GM12874 (cell line): Measurements from ENCODE around the gene LAPTM4A.

Source experiments
- TF ChIP-seq, protein P1 (sequence below): IDR thresholded peaks from 2 replicates; pipeline ENCODE4 v1.5.1; 2011; ENCODE audit warnings: low read depth, mild to moderate bottlenecking, control low read depth, low read length, moderate library complexity; ENCODE audit not compliant: insufficient read depth

The LAPTM4A gene

GRCh38 chr2:20051532-20052228 lies at the start of gene LAPTM4A:
Gene LAPTM4A (minus strand): TSS chr2:20051628. CDS start chr2:20051520, 108 bp downstream.
- TF ChIP-seq, protein P1, sequence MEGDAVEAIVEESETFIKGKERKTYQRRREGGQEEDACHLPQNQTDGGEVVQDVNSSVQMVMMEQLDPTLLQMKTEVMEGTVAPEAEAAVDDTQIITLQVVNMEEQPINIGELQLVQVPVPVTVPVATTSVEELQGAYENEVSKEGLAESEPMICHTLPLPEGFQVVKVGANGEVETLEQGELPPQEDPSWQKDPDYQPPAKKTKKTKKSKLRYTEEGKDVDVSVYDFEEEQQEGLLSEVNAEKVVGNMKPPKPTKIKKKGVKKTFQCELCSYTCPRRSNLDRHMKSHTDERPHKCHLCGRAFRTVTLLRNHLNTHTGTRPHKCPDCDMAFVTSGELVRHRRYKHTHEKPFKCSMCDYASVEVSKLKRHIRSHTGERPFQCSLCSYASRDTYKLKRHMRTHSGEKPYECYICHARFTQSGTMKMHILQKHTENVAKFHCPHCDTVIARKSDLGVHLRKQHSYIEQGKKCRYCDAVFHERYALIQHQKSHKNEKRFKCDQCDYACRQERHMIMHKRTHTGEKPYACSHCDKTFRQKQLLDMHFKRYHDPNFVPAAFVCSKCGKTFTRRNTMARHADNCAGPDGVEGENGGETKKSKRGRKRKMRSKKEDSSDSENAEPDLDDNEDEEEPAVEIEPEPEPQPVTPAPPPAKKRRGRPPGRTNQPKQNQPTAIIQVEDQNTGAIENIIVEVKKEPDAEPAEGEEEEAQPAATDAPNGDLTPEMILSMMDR, result no peak

DNA sequence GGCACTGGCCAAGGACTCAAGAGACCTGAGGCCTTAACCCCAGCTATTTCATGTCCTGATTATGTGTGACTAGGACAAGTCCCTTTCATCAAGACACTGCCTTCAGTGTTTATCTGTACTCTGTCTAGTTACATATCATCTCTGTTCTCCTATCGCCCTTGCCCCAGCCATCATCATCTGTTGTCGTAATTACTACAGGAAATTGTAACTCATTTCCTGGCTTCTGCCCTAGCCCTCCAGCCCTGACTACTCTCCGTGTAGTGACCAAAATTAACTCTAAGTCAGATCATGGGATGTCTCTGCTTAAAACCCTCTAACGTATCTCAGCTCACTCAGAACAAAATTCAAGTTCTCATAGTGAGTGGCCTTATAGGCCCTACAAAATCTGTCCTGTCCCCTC lies 49.3 kb upstream of the LAPTM4A start:
- TF ChIP-seq, protein P1, result no peak

GRCh38 chr2:20099780-20100179 lies 48.4 kb upstream of the LAPTM4A start:
- TF ChIP-seq, protein P1, result no peak

GRCh38 chr2:20097889-20098714 lies 46.7 kb upstream of the LAPTM4A start:
- TF ChIP-seq, protein P1, result peak; percentile 91

DNA sequence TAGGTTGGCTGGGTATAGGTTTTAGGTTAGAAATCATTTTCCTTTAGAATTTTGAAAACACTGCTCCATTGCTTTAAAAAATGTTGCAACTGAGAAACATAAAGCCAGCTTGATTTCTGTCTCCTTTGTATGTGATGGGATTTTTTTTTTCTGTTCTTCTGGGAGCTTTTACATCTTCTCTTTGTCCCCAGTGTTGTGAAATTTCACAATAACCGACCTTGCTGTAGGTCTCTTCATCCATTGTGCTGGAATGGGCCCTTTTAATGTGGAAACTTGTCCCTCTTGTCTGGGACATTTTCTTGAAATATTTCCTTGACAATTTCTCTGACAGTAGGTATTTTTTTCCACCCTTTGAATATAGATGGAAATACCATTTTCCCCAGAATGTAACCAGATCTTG lies 44.0 kb upstream of the LAPTM4A start:
- TF ChIP-seq, protein P1, result no peak

DNA sequence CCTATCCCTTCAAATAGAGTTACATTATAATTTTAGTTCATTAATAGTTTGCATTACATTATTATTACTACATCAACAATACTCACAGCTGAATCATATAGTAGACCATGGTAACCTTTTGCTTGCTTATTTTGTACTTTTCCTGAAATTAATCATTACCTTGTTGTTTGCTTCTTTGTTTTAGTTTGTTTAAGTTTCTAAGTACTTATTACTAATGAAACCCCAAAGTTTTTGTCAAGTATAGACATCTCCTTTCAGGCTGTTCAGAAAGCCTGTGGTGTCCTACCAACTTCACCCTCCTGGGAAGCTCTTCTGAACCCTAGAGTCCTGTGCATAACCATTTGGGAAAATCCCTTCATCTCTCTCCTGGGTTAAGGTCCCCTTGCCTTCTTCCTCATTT lies 43.5 kb upstream of the LAPTM4A start:
- TF ChIP-seq, protein P1, result no peak

GRCh38 chr2:20094142-20094755 lies 42.8 kb upstream of the LAPTM4A start:
- TF ChIP-seq, protein P1, result no peak
